Measurements from ENCODE around the gene CACTIN. TPM values are rescaled to one million over a fixed set of nuclear protein-coding genes. Genes with fewer than 3 reads are reported as not detected.

The CACTIN gene
- total and polyA plus RNA-seq, 2 of the 8 experiments (the other 6 are each of a cell fraction or from before 2014, with no cell fraction given): 25.8 to 29.9 TPM

- CTCF ChIA-PET (ENCODE audit: partially characterized antibody): interaction anchor here (0.8 to 1.4 kb wide), 9 partner anchors 9 to 48 kb away, joined by 3 to 4 read pairs (median 3); no protein-coding TSS in a partner anchor
- no peaks in the 10 kb centered on the region for H3K27me3 ChIP-seq (replicated peaks in 1 of 4; ENCODE audit: control insufficient read depth in 3 of 4, extremely low read depth in 1 of 4, insufficient read depth in 3 of 4, low read length in 3 of 4)
- H3K27ac ChIP-seq (ENCODE audit: low read depth, low read length): no peak overlapping the region
- H3K56ac ChIP-seq (replicated peaks; ENCODE audit: insufficient read length, low read depth, low read length): no peak overlapping the region
- H4K20me1 ChIP-seq (replicated peaks in 1 of 2; ENCODE audit: control insufficient read depth in 1 of 2, insufficient read depth in 2 of 2, low read length in 2 of 2): peaks cover 2 to 16% of the 10 kb centered on the region in 2 experiments
- POLR2A ChIA-PET (ENCODE audit: partially characterized antibody): interaction anchor here (0.7 to 1.7 kb wide), 5 partner anchors 12 to 96 kb away, joined by 3 to 5 read pairs (median 3); no protein-coding TSS in a partner anchor
- no peaks in the 10 kb centered on the region for H3K9me3 ChIP-seq (ENCODE audit: insufficient read depth in 2 of 2, low read depth in 1 of 2, low read length in 1 of 2)
- FAIRE-seq (no peak), DNase-seq (ENCODE audit: low read depth in 1 of 2, low spot score in 2 of 2) (peak; percentile 34 to 77)
- H3K79me2 ChIP-seq (ENCODE audit: control insufficient read depth in 1 of 2, insufficient read depth in 2 of 2, low read length in 2 of 2): no peaks in the 10 kb centered on the region
- no peak overlapping the region for H2AFZ ChIP-seq (ENCODE audit: low read length)
- no peak overlapping the region for H3K23ac ChIP-seq (ENCODE audit: insufficient read length)
- no peaks in the 10 kb centered on the region; the same call in 1 of the 2 replicates for H3K79me1 ChIP-seq (ENCODE audit: low read depth, low read length)
- H4K8ac ChIP-seq (ENCODE audit: extremely low read depth, insufficient read depth, low read length): peak overlapping the region; percentile 68; the same call in 1 of the 2 replicates
- H2BK20ac ChIP-seq (ENCODE audit: low read length): no peak overlapping the region
- no peak overlapping the region for H3K14ac ChIP-seq (ENCODE audit: insufficient read length)
- H3K23me2 ChIP-seq (ENCODE audit: low read depth, low read length): no peaks in the 10 kb centered on the region
- H3K4ac ChIP-seq (replicated peaks; ENCODE audit: insufficient read length, low read depth, low read length): no peak overlapping the region
- H2BK12ac ChIP-seq (ENCODE audit: low read depth, low read length): no peak overlapping the region
- no peak overlapping the region for H2AK5ac ChIP-seq (ENCODE audit: low read depth, low read length)
- H3K18ac ChIP-seq (ENCODE audit: extremely low read depth, low read length): no peak overlapping the region
- no peak overlapping the region for H4K5ac ChIP-seq (ENCODE audit: insufficient read length, low read depth, low read length)
- H3K9ac ChIP-seq (replicated peaks in 1 of 4; ENCODE audit: extremely low read depth in 1 of 4, low read depth in 3 of 4, low read length in 3 of 4): no peak overlapping the region
- no peak overlapping the region for H3K4me2 ChIP-seq (ENCODE audit: insufficient read depth in 1 of 2, low read depth in 2 of 2, low read length in 2 of 2)
- H4K91ac ChIP-seq (replicated peaks; ENCODE audit: insufficient read length, low read length): no peak overlapping the region
- peaks cover 0 to 21% (median 3%) of the 10 kb centered on the region in 4 experiments; a peak in 2 of 8 replicates for H3K36me3 ChIP-seq (ENCODE audit: control insufficient read depth in 2 of 4, insufficient read depth in 4 of 4, low read length in 3 of 4)
- H2BK5ac ChIP-seq (ENCODE audit: low read depth, low read length): peak overlapping the region; percentile 63; the same call in 1 of the 2 replicates
- 76% methylated on average over 39 of the region's 79 CpGs; no CpG with 5 or more reads in 1 of the 2 experiments for WGBS, 2 experiments (ENCODE audit: extremely low coverage in 1 of 2, insufficient coverage in 1 of 2, insufficient read length in 1 of 2, insufficient replicate concordance in 2 of 2, low coverage in 1 of 2, low lambda C conversion rate in 2 of 2, missing lambda C conversion rate in 1 of 2)
- peaks cover 0 to under 1% (median 0%) of the 10 kb centered on the region in 4 experiments; a peak in 2 of 7 replicates for H3K4me1 ChIP-seq (replicated peaks in 1 of 4; ENCODE audit: control insufficient read depth in 3 of 4, insufficient read depth in 4 of 4, low read length in 3 of 4)
- H2BK15ac ChIP-seq (ENCODE audit: low read length): no peak overlapping the region
- H3K4me3 ChIP-seq (ENCODE audit: extremely low read depth in 1 of 4, insufficient read depth in 2 of 4, low read depth in 3 of 4, low read length in 4 of 4): no peak overlapping the region
- H2BK120ac ChIP-seq (replicated peaks; ENCODE audit: low read depth, low read length): no peak overlapping the region
- no peak for TF ChIP-seq SIN3A (conservative IDR thresholded peaks at IDR 0.05 in 1 of 2, IDR thresholded peaks at IDR 0.05 in 1 of 2; ENCODE audit: low read depth in 1 of 2, low read length in 2 of 2)
Observed at GRCh38 chr19:3612901-3613741, 13.5 kb downstream of the CACTIN start.
